ENCODE results near the gene PCYT1A.

PCYT1A gene

GRCh38 chr3:196194542-196194915 is 93.0 kb downstream of the PCYT1A start:
- DNase-seq (ENCODE audit: low spot score), result no peak
- TF ChIP-seq CTCF (IDR thresholded peaks at IDR 0.05), result no peak
- Histone ChIP-seq H3K4me3 (no peak overlapping the region), H3K27ac (no peak overlapping the region)

- TF ChIP-seq CTCF (IDR thresholded peaks at IDR 0.05), result no peak
- DNase-seq (ENCODE audit: low spot score), result no peak
- Histone ChIP-seq H3K4me3 (no peak overlapping the region), H3K27ac (peak overlapping the region in 1 of 2 donors; percentile 16)
Measured at GRCh38 chr3:196193736-196194541, 93.6 kb downstream of the PCYT1A start.

GRCh38 chr3:196193133-196193735 is 94.3 kb downstream of the PCYT1A start:
- H3K27ac ChIP-seq, result peak overlapping the region in 1 of 2 donors; percentile 32

GRCh38 chr3:196192524-196193051 is 94.9 kb downstream of the PCYT1A start:
- Histone ChIP-seq H3K4me3 (no peak overlapping the region), H3K27ac (peak overlapping the region in 1 of 2 donors; percentile 32)
- no peak for TF ChIP-seq CTCF (IDR thresholded peaks at IDR 0.05)
- DNase-seq (ENCODE audit: low spot score), result no peak

More at GRCh38 chr3:196193133-196193735, 94.3 kb downstream of the PCYT1A start:
- no peak for DNase-seq (ENCODE audit: low spot score)
- no peak for TF ChIP-seq CTCF (IDR thresholded peaks at IDR 0.05)
- H3K4me3 ChIP-seq, result no peak overlapping the region

- DNase-seq (ENCODE audit: low spot score), result no peak
- TF ChIP-seq CTCF (IDR thresholded peaks at IDR 0.05), result no peak
- H3K4me3 ChIP-seq, result no peak overlapping the region
- H3K27ac ChIP-seq, result peak overlapping the region in 1 of 2 donors; percentile 32
Measured at GRCh38 chr3:196192036-196192523, 95.4 kb downstream of the PCYT1A start.

- TF ChIP-seq CTCF (IDR thresholded peaks at IDR 0.05), result no peak
- no peak for DNase-seq (ENCODE audit: low spot score)
- Histone ChIP-seq H3K4me3 (no peak overlapping the region), H3K27ac (no peak overlapping the region)
Measured at GRCh38 chr3:196189566-196190347, 97.8 kb downstream of the PCYT1A start.
